BE2C (cell line): ENCODE results near the gene AKAP13.

Source experiments
- DNase-seq: peaks from one replicate; pipeline ENCODE4 v3.0.0-alpha.2; 2020
- H3K27me3 ChIP-seq: fragments of 250-450 bp; sonication (Bioruptor Pico); 2 replicates; pipeline ENCODE4 v1.5.1; 2020; ENCODE audit warnings: mild to moderate bottlenecking
- H3K36me3 ChIP-seq: fragments of 250-450 bp; sonication (Bioruptor Pico); 2 replicates; pipeline ENCODE4 v1.5.1; 2020; ENCODE audit warnings: mild to moderate bottlenecking
- H3K4me1 ChIP-seq: fragments of 250-450 bp; sonication (Bioruptor Pico); 2 replicates; pipeline ENCODE4 v1.5.1; 2020
- H3K4me3 ChIP-seq: 2 replicates; pipeline ENCODE4 v1.5.1; 2011; ENCODE audit warnings: low read depth, low read length
- H3K9me3 ChIP-seq: fragments of 250-450 bp; sonication (Bioruptor Pico); 2 replicates; pipeline ENCODE4 v1.5.1; 2020
- TF ChIP-seq, protein P1 (sequence below): IDR thresholded peaks from 2 replicates; pipeline ENCODE4 v1.5.1; 2012; ENCODE audit warnings: mild to moderate bottlenecking, low read depth, low read length

The AKAP13 gene

DNA sequence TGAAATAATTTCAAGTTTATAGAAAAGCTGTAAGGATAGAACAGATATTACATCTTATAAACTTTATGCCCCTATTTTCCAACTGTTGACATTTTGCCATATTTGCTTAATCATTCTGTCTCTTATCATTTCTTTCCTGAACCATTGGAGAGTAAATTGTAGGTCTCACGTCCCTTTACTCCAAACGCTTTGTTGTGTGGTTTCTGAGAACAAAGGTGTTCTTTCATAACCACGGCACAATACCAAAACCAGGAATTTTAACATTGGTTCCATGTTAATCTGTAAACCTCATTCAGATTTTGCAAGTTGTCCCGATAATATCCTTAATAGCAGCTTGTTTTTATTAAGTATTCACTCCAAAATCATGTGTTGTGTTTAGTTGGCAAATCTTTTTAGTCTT lies 134.8 kb downstream of the AKAP13 start:
- H3K9me3 ChIP-seq: no peaks in the 10 kb centered on the region; the same call in 1 of the 2 replicates
- TF ChIP-seq, protein P1, sequence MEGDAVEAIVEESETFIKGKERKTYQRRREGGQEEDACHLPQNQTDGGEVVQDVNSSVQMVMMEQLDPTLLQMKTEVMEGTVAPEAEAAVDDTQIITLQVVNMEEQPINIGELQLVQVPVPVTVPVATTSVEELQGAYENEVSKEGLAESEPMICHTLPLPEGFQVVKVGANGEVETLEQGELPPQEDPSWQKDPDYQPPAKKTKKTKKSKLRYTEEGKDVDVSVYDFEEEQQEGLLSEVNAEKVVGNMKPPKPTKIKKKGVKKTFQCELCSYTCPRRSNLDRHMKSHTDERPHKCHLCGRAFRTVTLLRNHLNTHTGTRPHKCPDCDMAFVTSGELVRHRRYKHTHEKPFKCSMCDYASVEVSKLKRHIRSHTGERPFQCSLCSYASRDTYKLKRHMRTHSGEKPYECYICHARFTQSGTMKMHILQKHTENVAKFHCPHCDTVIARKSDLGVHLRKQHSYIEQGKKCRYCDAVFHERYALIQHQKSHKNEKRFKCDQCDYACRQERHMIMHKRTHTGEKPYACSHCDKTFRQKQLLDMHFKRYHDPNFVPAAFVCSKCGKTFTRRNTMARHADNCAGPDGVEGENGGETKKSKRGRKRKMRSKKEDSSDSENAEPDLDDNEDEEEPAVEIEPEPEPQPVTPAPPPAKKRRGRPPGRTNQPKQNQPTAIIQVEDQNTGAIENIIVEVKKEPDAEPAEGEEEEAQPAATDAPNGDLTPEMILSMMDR: no peak

DNA sequence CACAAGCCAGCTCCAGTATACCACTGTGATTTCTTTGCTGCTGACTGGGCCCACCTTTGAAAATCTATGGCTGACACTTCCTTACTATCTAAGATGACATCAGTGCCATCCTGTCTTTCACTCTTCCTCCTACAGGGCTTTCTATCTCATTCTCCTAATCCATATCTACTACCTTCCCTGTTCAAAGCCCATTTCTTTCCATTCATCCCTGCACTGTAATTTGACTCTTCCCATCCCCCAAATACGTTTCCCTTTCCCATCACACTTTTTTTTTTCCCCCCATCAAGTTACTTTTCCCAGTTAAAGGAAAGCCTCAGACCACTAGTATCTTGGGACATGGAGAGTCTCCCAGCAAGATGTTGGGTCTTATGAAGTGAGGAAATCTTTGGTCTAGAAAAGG lies 136.7 kb downstream of the AKAP13 start:
- H3K27me3 ChIP-seq: no peaks in the 10 kb centered on the region
- TF ChIP-seq, protein P1: no peak
- H3K4me1 ChIP-seq: no peaks in the 10 kb centered on the region; the same call in none of the 2 replicates
- H3K4me3 ChIP-seq: no peak overlapping the region
- no peak for DNase-seq
- no peaks in the 10 kb centered on the region; the same call in 1 of the 2 replicates for H3K9me3 ChIP-seq
- no peaks in the 10 kb centered on the region for H3K36me3 ChIP-seq

More for the DNA sequence above, 134.8 kb downstream of the AKAP13 start:
- H3K36me3 ChIP-seq: no peaks in the 10 kb centered on the region
- H3K4me3 ChIP-seq: no peak overlapping the region
- H3K4me1 ChIP-seq: no peaks in the 10 kb centered on the region; the same call in 1 of the 2 replicates
- H3K27me3 ChIP-seq: no peaks in the 10 kb centered on the region
- no peak for DNase-seq

DNA sequence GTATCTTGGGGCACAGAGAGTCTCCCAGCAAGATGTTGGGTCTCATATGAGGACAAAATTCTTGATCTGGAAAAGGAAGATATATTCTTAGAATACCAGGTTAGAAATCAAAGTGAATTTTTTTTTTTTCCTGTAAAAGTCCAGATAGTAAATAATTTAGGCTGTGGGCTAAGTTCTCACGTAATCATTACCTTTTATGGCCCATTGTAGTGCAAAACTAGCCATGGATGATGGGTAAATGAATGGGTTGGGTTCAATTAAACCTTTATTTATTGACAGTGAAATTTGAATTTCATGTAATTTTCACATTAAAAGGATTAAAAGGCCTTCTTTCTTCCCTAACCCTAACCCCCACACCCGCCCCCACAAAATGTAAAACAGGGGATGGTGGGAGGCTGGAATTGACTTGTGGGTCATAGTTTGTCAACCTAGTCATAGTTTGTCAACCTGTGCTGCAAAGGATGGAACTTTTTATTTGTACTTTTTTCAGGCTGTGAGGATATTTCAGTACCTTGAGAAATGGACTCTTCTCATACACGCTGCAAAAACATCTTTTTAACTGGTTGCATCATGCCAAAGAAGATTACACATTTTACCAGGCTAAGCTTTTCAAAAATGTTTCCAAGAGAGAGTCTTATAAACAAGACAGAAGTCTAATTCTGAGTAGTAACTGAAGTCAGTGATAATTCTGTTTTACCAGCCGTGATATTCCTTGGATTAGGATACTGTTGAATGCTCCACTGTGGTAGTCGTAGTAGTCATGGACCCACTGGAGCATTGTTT lies 138.8 kb downstream of the AKAP13 start:
- Histone ChIP-seq H3K4me1 (no peaks in the 10 kb centered on the region; the same call in none of the 2 replicates), H3K9me3 (no peaks in the 10 kb centered on the region; the same call in 1 of the 2 replicates), H3K27me3 (no peaks in the 10 kb centered on the region), H3K4me3 (no peak overlapping the region), H3K36me3 (no peaks in the 10 kb centered on the region)
- TF ChIP-seq, protein P1: no peak
- no peak for DNase-seq

DNA sequence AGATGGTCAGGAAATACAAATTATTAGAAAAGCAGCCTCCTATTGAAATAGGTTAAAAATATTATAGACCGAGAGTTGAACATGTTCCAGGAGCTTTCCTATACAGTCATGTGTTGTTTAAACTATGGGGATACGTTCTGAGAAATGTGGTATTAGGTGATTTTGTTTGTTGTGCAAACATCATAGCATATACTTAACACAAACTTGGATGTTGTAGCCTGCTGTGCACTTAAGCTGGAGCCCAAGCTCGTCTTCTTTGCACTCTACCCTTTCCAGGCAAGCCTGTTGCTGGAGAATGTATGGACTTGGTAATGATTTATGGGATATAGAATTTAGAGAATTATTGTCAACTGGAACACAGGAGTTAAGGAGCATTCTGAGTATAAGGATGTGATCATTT lies 140.2 kb downstream of the AKAP13 start:
- Histone ChIP-seq H3K4me3 (no peak overlapping the region), H3K27me3 (no peaks in the 10 kb centered on the region), H3K36me3 (no peaks in the 10 kb centered on the region), H3K4me1 (no peaks in the 10 kb centered on the region; the same call in none of the 2 replicates), H3K9me3 (no peaks in the 10 kb centered on the region; the same call in 1 of the 2 replicates)
- DNase-seq: no peak
- TF ChIP-seq, protein P1: no peak

DNA sequence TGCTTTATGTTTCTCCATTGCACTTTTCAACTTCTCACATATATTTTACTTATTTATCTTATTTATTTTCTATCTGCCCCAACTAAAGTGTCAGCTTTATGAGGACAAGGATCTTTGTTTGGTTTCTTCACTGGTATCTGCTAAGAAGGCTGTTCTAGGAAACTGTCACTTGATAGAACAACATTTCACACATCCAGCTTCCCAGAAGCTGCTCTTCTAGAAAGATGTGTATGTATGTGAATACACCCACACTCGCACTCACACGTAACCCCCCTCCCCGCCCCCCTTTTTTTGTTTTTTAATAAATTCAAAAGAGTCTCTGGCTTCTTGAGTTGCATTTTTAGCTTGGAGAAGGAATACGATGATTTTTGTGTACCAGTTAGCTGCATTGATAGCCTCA lies 143.1 kb downstream of the AKAP13 start:
- H3K9me3 ChIP-seq: no peaks in the 10 kb centered on the region
- TF ChIP-seq, protein P1: no peak
- H3K36me3 ChIP-seq: no peaks in the 10 kb centered on the region
- no peak for DNase-seq
- peaks cover 3% of the 10 kb centered on the region for H3K4me1 ChIP-seq
- H3K27me3 ChIP-seq: no peaks in the 10 kb centered on the region
- H3K4me3 ChIP-seq: no peak overlapping the region

DNA sequence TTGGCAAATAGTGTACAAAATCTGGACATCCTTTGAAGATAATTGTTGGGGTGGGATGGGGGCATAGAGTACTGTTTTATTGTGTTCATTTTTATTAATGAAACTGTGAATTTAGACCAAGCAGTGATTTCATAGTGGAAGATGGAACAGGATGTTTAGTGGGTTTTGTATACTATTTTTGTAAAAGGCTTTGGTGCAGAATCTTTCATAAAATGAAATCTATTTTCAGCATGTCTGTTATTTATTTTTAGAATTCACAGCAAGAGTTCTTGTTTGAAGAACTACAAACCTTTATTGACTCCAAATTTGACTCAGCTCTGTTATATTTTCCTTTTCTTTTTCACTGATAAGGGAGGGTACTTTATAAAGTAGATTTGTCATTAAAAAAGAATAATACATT lies 145.4 kb downstream of the AKAP13 start:
- TF ChIP-seq, protein P1: no peak
- H3K4me3 ChIP-seq: no peak overlapping the region
- no peak for DNase-seq
- no peaks in the 10 kb centered on the region for H3K36me3 ChIP-seq
- no peaks in the 10 kb centered on the region for H3K27me3 ChIP-seq
- H3K4me1 ChIP-seq: peaks cover 3% of the 10 kb centered on the region
- H3K9me3 ChIP-seq: no peaks in the 10 kb centered on the region
